ENCODE results near the gene STAC3.

- TF ChIP-seq EGR1 (IDR thresholded peaks at IDR 0.05; ENCODE audit: borderline replicate concordance, low read depth, low read length) (no peak), SIN3A (conservative IDR thresholded peaks at IDR 0.05 in 1 of 2, IDR thresholded peaks at IDR 0.05 in 1 of 2; ENCODE audit: low read depth in 1 of 2, low read length in 2 of 2) (no peak), POLR2A (IDR thresholded peaks at IDR 0.05; ENCODE audit: control extremely low read depth in 1 of 2, low read depth in 2 of 2, low read length in 2 of 2) (no peak)
- TF ChIP-seq, protein P1, sequence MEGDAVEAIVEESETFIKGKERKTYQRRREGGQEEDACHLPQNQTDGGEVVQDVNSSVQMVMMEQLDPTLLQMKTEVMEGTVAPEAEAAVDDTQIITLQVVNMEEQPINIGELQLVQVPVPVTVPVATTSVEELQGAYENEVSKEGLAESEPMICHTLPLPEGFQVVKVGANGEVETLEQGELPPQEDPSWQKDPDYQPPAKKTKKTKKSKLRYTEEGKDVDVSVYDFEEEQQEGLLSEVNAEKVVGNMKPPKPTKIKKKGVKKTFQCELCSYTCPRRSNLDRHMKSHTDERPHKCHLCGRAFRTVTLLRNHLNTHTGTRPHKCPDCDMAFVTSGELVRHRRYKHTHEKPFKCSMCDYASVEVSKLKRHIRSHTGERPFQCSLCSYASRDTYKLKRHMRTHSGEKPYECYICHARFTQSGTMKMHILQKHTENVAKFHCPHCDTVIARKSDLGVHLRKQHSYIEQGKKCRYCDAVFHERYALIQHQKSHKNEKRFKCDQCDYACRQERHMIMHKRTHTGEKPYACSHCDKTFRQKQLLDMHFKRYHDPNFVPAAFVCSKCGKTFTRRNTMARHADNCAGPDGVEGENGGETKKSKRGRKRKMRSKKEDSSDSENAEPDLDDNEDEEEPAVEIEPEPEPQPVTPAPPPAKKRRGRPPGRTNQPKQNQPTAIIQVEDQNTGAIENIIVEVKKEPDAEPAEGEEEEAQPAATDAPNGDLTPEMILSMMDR (IDR thresholded peaks at IDR 0.05; ENCODE audit: control extremely low read depth in 1 of 3, insufficient read depth in 1 of 3, low read depth in 1 of 3, low read length in 3 of 3) = no peak
Measured at GRCh38 chr12:57227315-57228115, 23.5 kb downstream of the STAC3 start.
